ENCODE results near the gene ICAM3. TPM values are rescaled to one million over a fixed set of nuclear protein-coding genes. Genes with fewer than 3 reads are reported as not detected.
A peak's percentile ranks its signal among the peaks of the same experiment; 100 is the strongest.

The ICAM3 gene
- total RNA-seq, 1 experiment from 2014 or later, result 28.3 TPM

- Histone ChIP-seq H3K18ac (ENCODE audit: insufficient read length, low read depth, low read length) (no peak overlapping the region), H4K8ac (replicated peaks; ENCODE audit: insufficient read length, low read depth, low read length) (no peak overlapping the region), H3K23me2 (ENCODE audit: insufficient read length, low read depth, low read length, poor library complexity, severe bottlenecking) (peaks cover 24% of the 10 kb centered on the region), H3K9me3 (ENCODE audit: control insufficient read depth, low read depth, low read length) (no peaks in the 10 kb centered on the region), H3K9ac (ENCODE audit: extremely low read depth, insufficient read length, low read length) (peak overlapping the region; percentile 45), H4K20me1 (ENCODE audit: control insufficient read depth, insufficient read depth, insufficient read length) (no peaks in the 10 kb centered on the region), H2BK120ac (ENCODE audit: low read depth, low read length, poor library complexity, severe bottlenecking) (no peak overlapping the region), H2AFZ (ENCODE audit: low read length) (no peak overlapping the region), H3K4me2 (ENCODE audit: insufficient read depth, insufficient read length, low read length) (peak overlapping the region; percentile 91), H2BK12ac (ENCODE audit: insufficient read length, low read depth, low read length) (no peak overlapping the region), H3K14ac (ENCODE audit: insufficient read depth, low read length) (no peak overlapping the region), H3K23ac (ENCODE audit: insufficient read length, low read depth, low read length) (no peak overlapping the region), H2BK5ac (ENCODE audit: insufficient read length, low read length) (no peak overlapping the region), H3K4ac (ENCODE audit: low read depth, low read length) (no peak overlapping the region), H3K79me1 (ENCODE audit: insufficient read depth, low read depth, low read length, poor library complexity, severe bottlenecking) (peaks cover 4% of the 10 kb centered on the region), H3K4me1 (ENCODE audit: insufficient read depth, low read length) (peaks cover 3% of the 10 kb centered on the region; the same call in 1 of the 2 replicates), H2AK5ac (ENCODE audit: insufficient read length, low read length) (no peak overlapping the region), H2BK20ac (ENCODE audit: low read depth, low read length, poor library complexity, severe bottlenecking) (no peak overlapping the region), H3K27ac (ENCODE audit: insufficient read length, low read depth, low read length) (no peak overlapping the region), H3K27me3 (ENCODE audit: insufficient read depth, low read length) (no peaks in the 10 kb centered on the region; the same call in 1 of the 2 replicates), H3K56ac (ENCODE audit: insufficient read length, low read depth, low read length) (no peak overlapping the region), H4K91ac (ENCODE audit: insufficient read length, low read depth, low read length) (no peak overlapping the region), H3K79me2 (ENCODE audit: insufficient read depth, low read length) (peaks cover 8% of the 10 kb centered on the region; the same call in 1 of the 2 replicates), H3T11ph (ENCODE audit: low read length) (no peak overlapping the region), H2BK15ac (ENCODE audit: low read depth, low read length) (no peak overlapping the region), H4K5ac (ENCODE audit: insufficient read length, low read depth, low read length) (no peak overlapping the region)
- peak overlapping the region in 2 of 3 experiments; percentile 40 to 91; a peak in 4 of 7 replicates for H3K27ac Mint-ChIP-seq
- TF ChIP-seq CTCF (conservative IDR thresholded peaks at IDR 0.05), result no peak
- peak overlapping the region; percentile 95 to 96 for H3K4me3 Mint-ChIP-seq
- H3K36me3 Mint-ChIP-seq (ENCODE audit: insufficient read depth in 1 of 3, low read depth in 3 of 3), result peaks cover 7 to 27% (median 16%) of the 10 kb centered on the region in 3 experiments; a peak in 6 of 7 replicates
- peaks cover 24% of the 10 kb centered on the region in 2 experiments for H3K4me1 Mint-ChIP-seq
- no peak for DNase-seq
- H3K9me3 Mint-ChIP-seq, result no peaks in the 10 kb centered on the region; a peak in 2 of 5 replicates
- no CpG with 5 or more reads among the region's 44 CpGs for WGBS (ENCODE audit: extremely low coverage, insufficient read length, low lambda C conversion rate)
- no peaks in the 10 kb centered on the region; the same call in 1 of the 2 replicates for H3K27me3 Mint-ChIP-seq (ENCODE audit: low read depth)
Measured at GRCh38 chr19:10333758-10334587, 5.5 kb downstream of the ICAM3 start.

Data from H9 (cell line).